Panc1 (cell line): Measurements from ENCODE around the gene PHKG2. TPM values are rescaled to one million over a fixed set of nuclear protein-coding genes. Genes with fewer than 3 reads are reported as not detected.
A peak's percentile ranks its signal among the peaks of the same experiment; 100 is the strongest.

ENCODE experiments used
- ATAC-seq: fragments of 200-7000 bp; cut with Tn5 transposase; 2 replicates; pipeline ENCODE4 v1.9.1; 2020; ENCODE audit warnings: mild to moderate bottlenecking, moderate library complexity
- BruUV-seq: library from RNA; stranded (reverse); fragments of 400-500 nt; replicated peaks from 2 replicates; lab custom pipeline; 2021; lab: Mats Ljungman, UMichigan
- CTCF ChIA-PET: fragments of 300-600 bp; sonication (Branson Sonifier 250); formaldehyde crosslinking; loops from one replicate; lab custom pipeline; 2022; ENCODE audit warnings: antibody characterized with exemption; lab: Charles Lee
- POLR2A ChIA-PET: fragments of 300-600 bp; sonication (Branson Sonifier 250); formaldehyde crosslinking; loops from one replicate; lab custom pipeline; 2022; ENCODE audit warnings: antibody characterized with exemption; lab: Charles Lee
- DNase-seq: peaks from one replicate; pipeline ENCODE4 v3.0.0-alpha.2; 2010; ENCODE audit warnings: low read depth, low spot score
- H3K27ac ChIP-seq: 2 replicates; pipeline ENCODE4 v1.5.1; 2011; ENCODE audit warnings: mild to moderate bottlenecking, low read length, inconsistent platforms
- H3K27me3 ChIP-seq: fragments of 200-500 bp; sonication (Bioruptor generic); 2 replicates; pipeline ENCODE4 v1.6.0; 2014; ENCODE audit warnings: low read length, inconsistent platforms; ENCODE audit not compliant: control insufficient read depth, insufficient read depth
- H3K36me3 ChIP-seq: fragments of 200-500 bp; sonication (Bioruptor generic); 2 replicates; pipeline ENCODE4 v1.5.1; 2014; ENCODE audit warnings: inconsistent platforms, mild to moderate bottlenecking, low read length, moderate library complexity; ENCODE audit not compliant: control insufficient read depth, insufficient read depth
- H3K4me1 ChIP-seq: 2 replicates; pipeline ENCODE4 v1.5.1; 2011; ENCODE audit warnings: inconsistent platforms, mild to moderate bottlenecking, low read length, moderate library complexity; ENCODE audit not compliant: control insufficient read depth, insufficient read depth
- H3K4me3 ChIP-seq, 2 experiments: 2 replicates each; pipeline ENCODE4 v1.5.1; 2011 to 2012; ENCODE audit warnings: low read depth in 2 of 2, low read length in 2 of 2, mild to moderate bottlenecking in 2 of 2, inconsistent platforms in 1 of 2, moderate library complexity in 1 of 2
- H3K9me3 ChIP-seq: fragments of 200-500 bp; sonication (Bioruptor generic); 2 replicates; pipeline ENCODE4 v1.5.1; 2014; ENCODE audit warnings: low read depth, mild to moderate bottlenecking, inconsistent platforms, low read length, moderate library complexity; ENCODE audit not compliant: control insufficient read depth, insufficient read depth
- CTCF ChIP-seq: fragments of 450-650 bp; IDR thresholded peaks from 2 replicates; pipeline ENCODE4 v1.5.1; 2017; ENCODE audit warnings: mild to moderate bottlenecking
- POLR2AphosphoS5 ChIP-seq: IDR thresholded peaks from 2 replicates; pipeline ENCODE4 v1.6.1; 2012; ENCODE audit warnings: mild to moderate bottlenecking, low read depth, low read length, moderate library complexity
- REST ChIP-seq, 2 experiments: IDR thresholded peaks; 2 replicates each; pipeline ENCODE4 v1.6.1; 2011 to 2012; ENCODE audit warnings: low read depth in 2 of 2, control low read depth in 1 of 2, low read length in 1 of 2, mild to moderate bottlenecking in 1 of 2, moderate library complexity in 1 of 2; ENCODE audit not compliant: insufficient read depth in 1 of 2
- SIN3A ChIP-seq: IDR thresholded peaks from 2 replicates; pipeline ENCODE4 v1.6.1; 2012; ENCODE audit warnings: low read depth, mild to moderate bottlenecking, low read length, moderate library complexity, borderline replicate concordance; ENCODE audit not compliant: insufficient read depth
- TCF7L2 ChIP-seq: IDR thresholded peaks from 2 replicates; pipeline ENCODE4 v1.6.1; 2011; ENCODE audit warnings: mild to moderate bottlenecking, low read depth, low read length, inconsistent platforms
- in situ Hi-C: cut with HindIII; loops from 2 replicates; pipeline ENCODE4 v1.10.0; 2016; ENCODE audit warnings: low sequenced_read_pairs, low pct_unique_long_range_greater_than_20kb
- intact Hi-C: fragments of 100-400 bp; cut with micrococcal nuclease; formaldehyde crosslinking; loops from one replicate; pipeline ENCODE4 v1.10.0; 2022; ENCODE audit not compliant: unreplicated experiment
- total RNA-seq: library from RNA; stranded (reverse); gene quantifications from one replicate; pipeline ENCODE4 v1.2.1, GENCODE V29; 2021; ENCODE audit not compliant: unreplicated experiment

Gene PHKG2
- total RNA-seq, 1 experiment from 2014 or later = 43.1 TPM

GRCh38 chr16:30767767-30768465 lies 19.7 kb downstream of the PHKG2 start:
- Histone ChIP-seq H3K36me3 (peaks cover 27% of the 10 kb centered on the region), H3K9me3 (no peaks in the 10 kb centered on the region), H3K27ac (no peak overlapping the region), H3K4me1 (peaks cover 7% of the 10 kb centered on the region), H3K27me3 (no peaks in the 10 kb centered on the region), H3K4me3 (no peak overlapping the region)
- ATAC-seq (no peak), DNase-seq (no peak)
- ChIA-PET CTCF (no interaction called here), POLR2A (no interaction called here)
- in situ Hi-C loops = no loop called here
- intact Hi-C loops = no loop called here
- TF ChIP-seq POLR2AphosphoS5 (no peak), REST (IDR thresholded peaks at IDR 0.05; ENCODE audit: insufficient read depth in 1 of 2, low read depth in 2 of 2, low read length in 1 of 2) (no peak), TCF7L2 (no peak), SIN3A (no peak), CTCF (no peak)
- no TSS peak for BruUV-seq

GRCh38 chr16:30768583-30769181 lies 20.5 kb downstream of the PHKG2 start:
- H3K4me1 ChIP-seq = no peaks in the 10 kb centered on the region
- in situ Hi-C loops = no loop called here
- ATAC-seq = no peak

More at GRCh38 chr16:30768583-30769181, 20.5 kb downstream of the PHKG2 start:
- CTCF ChIA-PET = no interaction called here
- H3K27ac ChIP-seq = no peak overlapping the region
- intact Hi-C loops = no loop called here
- POLR2A ChIA-PET = no interaction called here
- DNase-seq = no peak
- H3K4me3 ChIP-seq = no peak overlapping the region
- H3K36me3 ChIP-seq = peaks cover 22% of the 10 kb centered on the region
- no peaks in the 10 kb centered on the region for H3K9me3 ChIP-seq
- no peak for TF ChIP-seq TCF7L2
- TF ChIP-seq POLR2AphosphoS5 = no peak
- TF ChIP-seq SIN3A = no peak
- no peak for TF ChIP-seq REST (IDR thresholded peaks at IDR 0.05; ENCODE audit: insufficient read depth in 1 of 2, low read depth in 2 of 2, low read length in 1 of 2)
- TF ChIP-seq CTCF = no peak
- no peaks in the 10 kb centered on the region for H3K27me3 ChIP-seq
- TSS peak; percentile 47 for BruUV-seq
